ENCODE results near the gene SPATA13.
A peak's percentile ranks its signal among the peaks of the same experiment; 100 is the strongest.
"Not testable (repeated sequence)": the region's sequence is repeated elsewhere in the genome, so short reads cannot be mapped to it uniquely, and the experiment has no call there.

The SPATA13 gene

GRCh38 chr13:24160458-24161009, at the start of gene SPATA13:
SPATA13 (plus strand) TSS chr13:24160720; CDS start chr13:24222930, 62,210 bp downstream.
- DNase-seq (ENCODE audit: low read depth, low spot score) = peak; percentile 85

DNA sequence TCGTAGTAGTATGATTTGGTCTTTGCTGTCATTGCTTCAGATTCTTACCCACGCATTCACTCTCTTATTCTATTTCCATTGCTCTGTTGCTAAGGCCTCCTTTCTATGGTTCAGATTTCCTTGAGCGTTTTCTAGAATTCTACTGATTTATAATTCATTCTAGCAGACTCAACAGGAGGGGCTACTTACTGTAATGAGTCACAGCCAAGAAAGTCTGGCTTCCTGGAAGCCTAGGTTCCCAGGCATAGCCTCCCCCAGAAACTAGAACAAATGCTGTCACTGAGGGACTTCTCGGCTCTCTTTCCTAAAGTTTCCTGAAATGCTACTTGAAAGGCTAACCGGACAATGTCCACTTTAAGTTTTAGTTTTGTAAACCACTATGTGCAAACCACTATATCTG, 47.7 kb upstream of the SPATA13 start:
- DNase-seq (ENCODE audit: low read depth, low spot score) = no peak

DNA sequence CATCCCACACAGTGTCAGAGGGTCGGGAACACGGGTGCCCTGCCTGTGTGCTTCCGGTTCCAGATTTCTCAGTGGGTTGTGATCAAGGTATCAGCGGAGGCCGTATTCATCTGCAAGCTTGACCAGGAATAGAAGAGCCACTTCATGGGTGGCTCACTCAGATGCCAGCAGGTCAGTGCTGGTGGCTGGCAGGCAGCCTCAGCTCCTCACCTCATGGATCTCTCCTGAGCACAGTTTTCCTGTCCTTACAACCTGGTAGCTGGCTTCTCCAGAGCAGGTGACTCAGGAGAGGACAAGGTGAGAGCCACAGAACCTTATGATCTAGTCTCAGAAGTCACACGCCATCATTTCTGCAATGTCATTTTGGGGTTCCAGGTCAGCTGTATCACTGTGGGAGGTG, 44.8 kb upstream of the SPATA13 start:
- DNase-seq (ENCODE audit: low read depth, low spot score) = no peak

GRCh38 chr13:24116131-24116530, 44.4 kb upstream of the SPATA13 start:
- DNase-seq (ENCODE audit: low read depth, low spot score) = no peak

DNA sequence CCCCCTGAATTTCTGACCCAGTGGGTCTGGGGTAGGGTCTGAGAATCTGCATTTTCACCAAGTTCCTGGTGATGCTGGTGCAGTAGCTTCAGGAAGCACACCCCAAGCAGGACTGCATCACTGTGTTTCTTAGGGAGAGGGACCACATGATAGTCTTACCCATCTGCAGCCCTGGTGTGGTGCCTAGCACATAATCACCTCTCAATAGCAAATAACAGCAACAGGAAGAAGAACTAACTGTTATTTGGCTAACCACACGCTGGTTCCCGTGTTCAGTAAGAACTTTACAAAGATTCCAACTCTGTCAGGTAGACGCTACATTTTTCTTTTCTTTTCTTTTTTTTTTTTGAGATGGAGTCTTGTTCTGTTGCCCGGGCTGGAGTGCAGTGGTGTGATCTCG, 41.9 kb upstream of the SPATA13 start:
- no peak for DNase-seq (ENCODE audit: low read depth, low spot score)

GRCh38 chr13:24119626-24120508, 40.7 kb upstream of the SPATA13 start:
- DNase-seq (ENCODE audit: low read depth, low spot score) = no peak

DNA sequence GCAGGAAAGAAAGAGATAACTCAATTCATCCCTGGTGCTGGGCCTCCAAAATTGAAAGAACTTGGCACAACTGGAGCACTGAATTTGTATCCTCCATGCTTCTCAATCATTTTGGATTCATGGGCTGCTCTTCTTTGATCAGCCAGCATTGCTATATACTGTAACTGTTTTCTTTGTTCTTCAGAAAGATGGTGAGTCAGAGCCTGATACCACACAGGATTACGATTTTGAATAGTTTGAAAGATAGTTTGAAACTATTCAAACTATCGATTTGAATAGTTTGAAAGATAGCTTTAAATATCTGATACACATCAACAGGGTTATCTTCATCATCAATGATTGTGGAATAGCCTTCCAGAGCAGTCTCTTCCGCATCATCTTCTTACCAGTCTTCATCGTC, 38.5 kb upstream of the SPATA13 start:
- not testable (repeated sequence) for DNase-seq (ENCODE audit: low read depth, low spot score)

- DNase-seq (ENCODE audit: low read depth, low spot score) = no peak
Measured at GRCh38 chr13:24122569-24122968, 38.0 kb upstream of the SPATA13 start.

DNA sequence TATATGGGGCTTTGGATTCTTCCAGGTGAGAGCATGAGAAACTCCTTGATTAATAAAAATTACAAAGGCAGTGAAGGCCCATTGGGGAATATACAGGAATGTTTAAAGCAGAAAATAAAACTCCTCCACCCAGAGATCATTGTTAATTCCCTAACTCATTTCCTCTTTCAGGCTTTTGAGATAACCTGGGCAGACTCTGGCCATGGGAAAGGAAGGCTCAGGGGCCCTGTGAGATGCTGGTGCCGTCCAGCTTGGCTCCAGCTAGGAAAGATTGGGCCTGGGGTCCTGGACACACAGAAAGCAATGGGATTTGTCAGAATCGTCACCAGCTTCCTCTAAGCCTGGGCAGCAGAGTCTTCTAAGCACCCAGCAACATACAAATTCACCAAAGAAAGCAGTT, 36.8 kb upstream of the SPATA13 start:
- no peak for DNase-seq (ENCODE audit: low read depth, low spot score)

GRCh38 chr13:24124789-24125476, 35.6 kb upstream of the SPATA13 start:
- no peak for DNase-seq (ENCODE audit: low read depth, low spot score)

- DNase-seq (ENCODE audit: low read depth, low spot score) = no peak
Measured at GRCh38 chr13:24127116-24127631, 33.3 kb upstream of the SPATA13 start.

GRCh38 chr13:24128112-24128511, 32.4 kb upstream of the SPATA13 start:
- no peak for DNase-seq (ENCODE audit: low read depth, low spot score)

DNA sequence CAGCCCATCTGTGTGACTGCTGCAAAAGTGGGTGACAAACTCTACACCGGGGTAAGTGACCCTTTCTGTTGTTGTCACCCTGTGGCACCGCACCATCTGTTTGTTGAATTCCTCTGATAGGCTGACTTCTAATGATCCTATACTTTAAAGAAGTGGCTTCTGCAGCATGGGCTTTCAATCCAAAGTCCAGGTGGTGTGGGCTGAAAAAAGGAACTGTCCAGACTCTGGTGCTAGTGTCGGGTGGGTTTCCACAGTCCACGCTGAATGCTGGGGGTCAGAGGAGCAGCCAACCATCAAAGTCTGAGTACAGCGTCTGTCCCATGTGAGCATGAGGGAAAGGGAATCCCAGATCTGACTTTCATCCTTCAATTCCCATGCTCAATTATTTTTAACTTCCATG, 31.6 kb upstream of the SPATA13 start:
- DNase-seq (ENCODE audit: low read depth, low spot score) = no peak

DNA sequence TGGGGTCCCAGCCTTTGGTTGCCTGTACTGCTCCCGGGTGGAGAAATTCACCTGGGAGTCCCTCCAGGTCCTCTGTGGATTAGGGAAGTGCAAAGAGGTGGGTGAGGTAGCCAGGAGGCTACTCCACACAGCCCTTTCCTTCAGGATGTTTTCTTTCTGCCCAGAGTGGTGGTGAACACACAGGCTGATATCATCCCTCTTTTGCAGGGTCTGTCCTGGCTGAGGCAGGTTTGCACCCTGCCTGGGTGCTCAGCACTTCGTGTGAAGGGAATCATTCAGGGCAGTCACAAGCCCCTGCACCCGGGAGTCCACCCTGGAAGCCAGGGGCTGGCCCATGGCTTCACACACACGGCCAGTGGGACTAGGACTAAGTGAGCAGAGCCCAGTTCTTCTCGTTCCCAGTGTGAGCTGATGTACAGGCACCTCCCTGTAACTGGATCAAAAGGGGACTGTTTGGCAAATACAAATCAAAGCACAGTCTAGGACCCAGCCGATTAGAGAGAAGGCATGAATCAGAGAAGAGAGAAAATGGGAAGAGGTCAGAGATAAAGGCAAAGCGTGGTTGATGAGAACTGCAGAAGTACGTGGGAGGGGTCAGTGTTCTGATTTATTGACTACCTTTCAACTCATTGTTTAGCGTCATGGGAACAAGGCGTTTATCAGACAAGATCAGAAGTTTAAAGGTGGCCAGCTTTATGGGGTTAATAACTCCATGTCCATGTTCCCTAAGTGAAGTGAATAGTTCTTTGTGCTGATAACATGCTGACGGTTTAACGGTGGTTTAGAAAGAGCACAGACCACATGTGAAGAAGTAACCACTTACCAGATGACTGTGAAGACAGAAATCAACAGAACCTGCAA, 30.4 kb upstream of the SPATA13 start:
- DNase-seq (ENCODE audit: low read depth, low spot score) = no peak

GRCh38 chr13:24131749-24132148, 28.8 kb upstream of the SPATA13 start:
- DNase-seq (ENCODE audit: low read depth, low spot score) = no peak

- no peak for DNase-seq (ENCODE audit: low read depth, low spot score)
Measured at GRCh38 chr13:24133021-24133795, 27.3 kb upstream of the SPATA13 start.

GRCh38 chr13:24134231-24134630, 26.3 kb upstream of the SPATA13 start:
- no peak for DNase-seq (ENCODE audit: low read depth, low spot score)

GRCh38 chr13:24134757-24135156, 25.8 kb upstream of the SPATA13 start:
- no peak for DNase-seq (ENCODE audit: low read depth, low spot score)

GRCh38 chr13:24135674-24136300, 24.7 kb upstream of the SPATA13 start:
- no peak for DNase-seq (ENCODE audit: low read depth, low spot score)

- no peak for DNase-seq (ENCODE audit: low read depth, low spot score)
Measured at GRCh38 chr13:24138911-24139310, 21.6 kb upstream of the SPATA13 start.
